ENCODE results near the gene KLHL5. TPM values are rescaled to one million over a fixed set of nuclear protein-coding genes. Genes with fewer than 3 reads are reported as not detected.

The KLHL5 gene
- total and polyA plus RNA-seq, 9 of the 15 experiments (the other 6 are each of a cell fraction or from before 2014, with no cell fraction given): 8.0 to 30.8 (median 22.1) TPM

- peak in 1 of 2 experiments; percentile 98; a peak in 2 of 4 replicates for TF ChIP-seq ZNF639 (CRISPR knock-in tag; conservative IDR thresholded peaks at IDR 0.05 in 1 of 2, IDR thresholded peaks at IDR 0.05 in 1 of 2)
- no peak for TF ChIP-seq DLX4 (CRISPR knock-in tag; IDR thresholded peaks at IDR 0.05)
- no peak for TF ChIP-seq KHSRP (IDR thresholded peaks at IDR 0.05)
- no peak for TF ChIP-seq GABPB1 (CRISPR knock-in tag; IDR thresholded peaks at IDR 0.05)
- TF ChIP-seq CSDE1 (IDR thresholded peaks at IDR 0.05): no peak
- TF ChIP-seq GTF2A2 (tag; IDR thresholded peaks at IDR 0.05): no peak
- TF ChIP-seq ATF6 (CRISPR knock-in tag; IDR thresholded peaks at IDR 0.05): no peak
- TF ChIP-seq, protein P1, sequence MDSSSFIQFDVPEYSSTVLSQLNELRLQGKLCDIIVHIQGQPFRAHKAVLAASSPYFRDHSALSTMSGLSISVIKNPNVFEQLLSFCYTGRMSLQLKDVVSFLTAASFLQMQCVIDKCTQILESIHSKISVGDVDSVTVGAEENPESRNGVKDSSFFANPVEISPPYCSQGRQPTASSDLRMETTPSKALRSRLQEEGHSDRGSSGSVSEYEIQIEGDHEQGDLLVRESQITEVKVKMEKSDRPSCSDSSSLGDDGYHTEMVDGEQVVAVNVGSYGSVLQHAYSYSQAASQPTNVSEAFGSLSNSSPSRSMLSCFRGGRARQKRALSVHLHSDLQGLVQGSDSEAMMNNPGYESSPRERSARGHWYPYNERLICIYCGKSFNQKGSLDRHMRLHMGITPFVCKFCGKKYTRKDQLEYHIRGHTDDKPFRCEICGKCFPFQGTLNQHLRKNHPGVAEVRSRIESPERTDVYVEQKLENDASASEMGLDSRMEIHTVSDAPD (CRISPR knock-in tag; IDR thresholded peaks at IDR 0.05): no peak
- no peak for TF ChIP-seq FOSL1 (tag; conservative IDR thresholded peaks at IDR 0.05)
- TF ChIP-seq, protein P2, sequence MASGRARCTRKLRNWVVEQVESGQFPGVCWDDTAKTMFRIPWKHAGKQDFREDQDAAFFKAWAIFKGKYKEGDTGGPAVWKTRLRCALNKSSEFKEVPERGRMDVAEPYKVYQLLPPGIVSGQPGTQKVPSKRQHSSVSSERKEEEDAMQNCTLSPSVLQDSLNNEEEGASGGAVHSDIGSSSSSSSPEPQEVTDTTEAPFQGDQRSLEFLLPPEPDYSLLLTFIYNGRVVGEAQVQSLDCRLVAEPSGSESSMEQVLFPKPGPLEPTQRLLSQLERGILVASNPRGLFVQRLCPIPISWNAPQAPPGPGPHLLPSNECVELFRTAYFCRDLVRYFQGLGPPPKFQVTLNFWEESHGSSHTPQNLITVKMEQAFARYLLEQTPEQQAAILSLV (tag; IDR thresholded peaks at IDR 0.05): no peak
- 0 out of 2 replicates have a peak, but pooled peaks have one; percentile 9 for TF ChIP-seq SPI1 (IDR thresholded peaks at IDR 0.05; ENCODE audit: borderline replicate concordance, low read depth, low read length)
- no peak for TF ChIP-seq ZNF282 (CRISPR knock-in tag; IDR thresholded peaks at IDR 0.05)
- no peak for TF ChIP-seq E2F3 (CRISPR knock-in tag; IDR thresholded peaks at IDR 0.05)
- TF ChIP-seq OTX1 (CRISPR knock-in tag; IDR thresholded peaks at IDR 0.05): no peak
- TF ChIP-seq SREBF2 (CRISPR knock-in tag; IDR thresholded peaks at IDR 0.05): no peak
- TF ChIP-seq ZNF609 (CRISPR knock-in tag; IDR thresholded peaks at IDR 0.05; ENCODE audit: borderline replicate concordance): no peak
- TF ChIP-seq ZNF12 (CRISPR knock-in tag; IDR thresholded peaks at IDR 0.05): no peak
These were observed 17.6 kb upstream of the KLHL5 start (continued) for GRCh38 chr4:39044364-39044955.
